Hepatocyte (in vitro differentiated cells): Measurements from ENCODE around the gene HABP4. TPM values are rescaled to one million over a fixed set of nuclear protein-coding genes. Genes with fewer than 3 reads are reported as not detected.
A peak's percentile ranks its signal among the peaks of the same experiment; 100 is the strongest.

Source experiments
- DNase-seq: peaks from one replicate; pipeline ENCODE4 v3.0.0-alpha.2; 2016; ENCODE audit warnings: low spot score
- H2AFZ ChIP-seq: fragments of 200-600 bp; sonication (generic); 2 replicates; pipeline ENCODE4 v1.6.0; 2016; ENCODE audit warnings: antibody characterized with exemption, mild to moderate bottlenecking
- H3K27ac ChIP-seq: fragments of 200-600 bp; sonication (generic); 2 replicates; pipeline ENCODE4 v1.5.1; 2016; ENCODE audit warnings: mild to moderate bottlenecking
- H3K27me3 ChIP-seq: fragments of 200-600 bp; sonication (generic); 2 replicates; pipeline ENCODE4 v1.6.1; 2016
- H3K36me3 ChIP-seq: fragments of 200-600 bp; sonication (generic); replicated peaks from 2 replicates; pipeline ENCODE4 v1.5.1; 2016; ENCODE audit warnings: low read depth; ENCODE audit not compliant: insufficient read depth
- H3K4me1 ChIP-seq: fragments of 200-600 bp; sonication (generic); 2 replicates; pipeline ENCODE4 v1.5.1; 2016; ENCODE audit warnings: mild to moderate bottlenecking, moderate library complexity; ENCODE audit not compliant: insufficient read depth
- H3K4me2 ChIP-seq: fragments of 200-600 bp; sonication (generic); 2 replicates; pipeline ENCODE4 v1.6.0; 2016
- H3K4me3 ChIP-seq: fragments of 200-600 bp; sonication (generic); 2 replicates; pipeline ENCODE4 v1.5.1; 2016; ENCODE audit warnings: mild to moderate bottlenecking
- H3K79me2 ChIP-seq: fragments of 200-600 bp; sonication (generic); 2 replicates; pipeline ENCODE4 v1.6.0; 2017; ENCODE audit warnings: mild to moderate bottlenecking
- H3K9me2 ChIP-seq: fragments of 200-600 bp; sonication (generic); replicated peaks from 2 replicates; pipeline ENCODE4 v1.6.0; 2017; ENCODE audit warnings: mild to moderate bottlenecking; ENCODE audit not compliant: insufficient read depth
- H3K9me3 ChIP-seq: fragments of 200-600 bp; sonication (generic); 2 replicates; pipeline ENCODE4 v1.5.1; 2016; ENCODE audit warnings: low read depth, mild to moderate bottlenecking
- H4K20me1 ChIP-seq: fragments of 200-600 bp; sonication (generic); 2 replicates; pipeline ENCODE4 v1.6.0; 2016; ENCODE audit warnings: mild to moderate bottlenecking; ENCODE audit not compliant: insufficient read depth, poor library complexity, severe bottlenecking
- CTCF ChIP-seq: fragments of 200-600 bp; sonication (generic); IDR thresholded peaks from 2 replicates; pipeline ENCODE4 v1.5.1; 2016; ENCODE audit warnings: antibody characterized with exemption, mild to moderate bottlenecking; ENCODE audit not compliant: poor library complexity
- EZH2 ChIP-seq: fragments of 200-600 bp; sonication (generic); IDR thresholded peaks from 2 replicates; pipeline ENCODE4 v1.6.1; 2016; ENCODE audit warnings: antibody characterized with exemption, mild to moderate bottlenecking, borderline replicate concordance
- EZH2phosphoT487 ChIP-seq: fragments of 200-600 bp; sonication (generic); IDR thresholded peaks from one replicate; pipeline ENCODE4 v1.6.1; 2018; ENCODE audit warnings: antibody characterized with exemption, mild to moderate bottlenecking, low read depth, moderate library complexity; ENCODE audit not compliant: unreplicated experiment, severe bottlenecking
- WGBS: methylation state at CpG from one replicate; pipeline ENCODE4 v1.1.6; 2016; ENCODE audit warnings: low lambda C conversion rate; ENCODE audit errors: missing lambda C conversion rate; 5-methylcytosine and 5-hydroxymethylcytosine counted together
- polyA plus RNA-seq: library from polyadenylated mRNA; unstranded; fragments of >200 nt; fragmentation: Nextera tagmentation; extraction: Ambion mirVana; gene quantifications from 2 replicates; pipeline ENCODE4 v1.2.1, GENCODE V29; 2016
- total RNA-seq: library from RNA; depleted of rRNA; stranded (reverse); fragments of >200 nt; gene quantifications from 2 replicates; pipeline ENCODE4 v1.2.3, GENCODE V29; 2014

HABP4 gene
- total and polyA plus RNA-seq, 2 experiments from 2014 or later = 13.1 to 24.8 TPM

GRCh38 chr9:96450613-96451528 lies 902 bp downstream of the HABP4 start:
- peak overlapping the region; percentile 18 for H2AFZ ChIP-seq
- no peaks in the 10 kb centered on the region for H3K9me3 ChIP-seq
- H3K4me1 ChIP-seq = no peaks in the 10 kb centered on the region
- TF ChIP-seq EZH2phosphoT487 = no peak
- TF ChIP-seq CTCF = no peak
- no peak for TF ChIP-seq EZH2
- H3K4me3 ChIP-seq = peak overlapping the region; percentile 71
- no peaks in the 10 kb centered on the region for H3K9me2 ChIP-seq
- H3K79me2 ChIP-seq = peaks cover 26% of the 10 kb centered on the region
- H3K4me2 ChIP-seq = peak overlapping the region; percentile 91
- H4K20me1 ChIP-seq = peaks cover 4% of the 10 kb centered on the region
- H3K27ac ChIP-seq = peak overlapping the region; percentile 88
- H3K27me3 ChIP-seq = no peaks in the 10 kb centered on the region
- peak; percentile 57 for DNase-seq
- no peaks in the 10 kb centered on the region for H3K36me3 ChIP-seq
- 2% methylated on average over 60 of the region's 63 CpGs for WGBS

GRCh38 chr9:96453625-96454024 lies 3.7 kb downstream of the HABP4 start:
- WGBS = 74% methylated on average over 2 of the region's 2 CpGs

GRCh38 chr9:96457266-96457665 lies 7.3 kb downstream of the HABP4 start:
- Histone ChIP-seq H3K4me1 (no peaks in the 10 kb centered on the region), H3K27ac (no peak overlapping the region), H3K4me3 (no peak overlapping the region), H2AFZ (no peak overlapping the region), H3K9me3 (no peaks in the 10 kb centered on the region), H3K9me2 (no peaks in the 10 kb centered on the region), H3K4me2 (no peak overlapping the region), H3K27me3 (no peaks in the 10 kb centered on the region), H4K20me1 (peaks cover 4% of the 10 kb centered on the region), H3K79me2 (peaks cover 19% of the 10 kb centered on the region), H3K36me3 (no peaks in the 10 kb centered on the region)
- 86% methylated on average over 4 of the region's 4 CpGs for WGBS
- DNase-seq = no peak
- TF ChIP-seq EZH2 (no peak), CTCF (no peak), EZH2phosphoT487 (no peak)

More at GRCh38 chr9:96453625-96454024, 3.7 kb downstream of the HABP4 start:
- no peaks in the 10 kb centered on the region for H3K9me3 ChIP-seq
- H3K4me1 ChIP-seq = no peaks in the 10 kb centered on the region
- TF ChIP-seq EZH2phosphoT487 (no peak), CTCF (peak; percentile 42), EZH2 (no peak)
- H3K36me3 ChIP-seq = no peaks in the 10 kb centered on the region
- no peak overlapping the region for H3K27ac ChIP-seq
- H3K4me2 ChIP-seq = no peak overlapping the region
- no peaks in the 10 kb centered on the region for H3K9me2 ChIP-seq
- H2AFZ ChIP-seq = no peak overlapping the region
- peaks cover 4% of the 10 kb centered on the region for H4K20me1 ChIP-seq
- no peak overlapping the region for H3K4me3 ChIP-seq
- H3K27me3 ChIP-seq = no peaks in the 10 kb centered on the region
- DNase-seq = peak; percentile 42
- H3K79me2 ChIP-seq = peaks cover 26% of the 10 kb centered on the region
